ENCODE data around the gene SOCS4. TPM values are rescaled to one million over a fixed set of nuclear protein-coding genes. Genes with fewer than 3 reads are reported as not detected.

The SOCS4 gene
- total RNA-seq, 2 experiments from 2014 or later: 26.7 to 36.5 TPM

DNA sequence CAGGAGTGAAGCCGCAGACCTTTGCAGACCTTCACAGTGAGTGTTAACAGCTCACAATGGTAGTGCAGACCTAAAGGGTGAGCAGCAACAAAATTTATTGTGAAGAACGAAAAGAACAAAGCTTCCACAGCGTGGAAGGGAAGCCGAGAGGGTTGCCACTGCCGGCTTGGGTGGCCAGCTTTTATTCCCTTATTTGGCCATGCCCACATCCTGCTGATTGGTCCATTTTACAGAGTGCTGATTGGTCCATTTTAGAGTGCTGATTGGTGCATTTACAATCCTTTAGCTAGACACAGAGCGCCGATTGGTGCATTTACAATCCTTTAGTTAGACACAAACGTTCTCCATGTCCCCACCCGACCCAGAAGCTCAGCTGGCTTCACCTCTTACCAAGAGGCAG lies 59.9 kb downstream of the SOCS4 start:
- H3K4me1 Mint-ChIP-seq (ENCODE audit: low read depth): peaks cover 15% of the 10 kb centered on the region
- POLR2A ChIA-PET: no interaction called here

DNA sequence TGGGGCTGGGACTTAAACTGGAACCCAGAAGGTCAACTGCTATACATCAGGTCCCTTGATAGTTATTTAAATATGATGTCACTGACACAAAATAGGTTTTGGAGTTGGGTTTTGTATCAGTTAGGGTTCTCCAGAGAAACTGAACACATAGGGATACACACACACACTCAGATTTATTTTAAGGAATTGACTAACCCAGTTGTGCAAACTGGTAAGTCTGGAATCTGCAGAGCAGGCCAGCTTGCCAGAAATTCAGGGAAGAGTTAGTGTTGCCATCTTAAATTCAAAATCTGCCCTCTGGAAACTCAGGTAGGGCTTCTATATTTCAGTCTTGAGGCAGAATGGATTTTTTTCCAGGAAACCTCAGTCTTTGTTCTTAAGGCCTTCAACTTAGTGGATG lies 61.3 kb downstream of the SOCS4 start:
- ATAC-seq (no peak), DNase-seq (no peak)
- Mint-ChIP-seq H3K4me3 (no peak overlapping the region), H3K27ac (no peak overlapping the region), H3K27me3 (ENCODE audit: low read depth) (peaks cover 4% of the 10 kb centered on the region), H3K4me1 (ENCODE audit: low read depth) (peaks cover 27% of the 10 kb centered on the region), H3K36me3 (ENCODE audit: low read depth) (no peaks in the 10 kb centered on the region), H3K9me3 (ENCODE audit: insufficient read depth) (no peaks in the 10 kb centered on the region)
- ChIA-PET CTCF (interaction anchor here (0.9 to 4.9 kb wide), 6 partner anchors 9 to 70 kb away, joined by 3 to 62 read pairs (median 14); partner anchors contain the start of genes LGALS3 and MAPK1IP1L), POLR2A (no interaction called here)

More for the DNA sequence above, 59.9 kb downstream of the SOCS4 start:
- Mint-ChIP-seq H3K27ac (no peak overlapping the region), H3K4me3 (no peak overlapping the region), H3K9me3 (ENCODE audit: insufficient read depth) (no peaks in the 10 kb centered on the region), H3K36me3 (ENCODE audit: low read depth) (no peaks in the 10 kb centered on the region), H3K27me3 (ENCODE audit: low read depth) (peaks cover 9% of the 10 kb centered on the region)
- CTCF ChIA-PET: interaction anchor here (4.6 kb wide), 1 partner anchor 72 kb away, joined by 62 read pairs; no protein-coding TSS in a partner anchor
- DNase-seq (no peak), ATAC-seq (no peak)

DNA sequence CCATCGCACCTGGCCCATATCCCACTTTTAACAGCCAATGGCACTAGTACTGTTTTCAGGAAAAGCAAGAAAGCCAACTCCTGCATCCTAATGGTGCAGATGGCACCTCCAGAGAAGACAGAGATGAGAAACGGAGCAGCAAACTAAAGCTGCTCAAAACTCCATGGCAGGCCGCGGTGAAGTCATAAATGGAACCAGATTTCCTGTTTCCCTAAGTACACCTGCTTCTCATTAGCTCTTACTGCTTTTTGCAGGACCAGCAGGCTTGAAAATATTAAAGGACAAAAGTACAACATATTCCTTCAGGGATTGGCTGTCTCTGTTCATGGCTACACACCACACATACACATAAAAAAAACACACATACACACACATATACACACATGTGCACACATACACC lies 65.3 kb downstream of the SOCS4 start:
- POLR2A ChIA-PET: interaction anchor here (0.7 to 1.7 kb wide), 3 partner anchors 11 to 66 kb away, joined by 3 to 8 read pairs (median 3); no protein-coding TSS in a partner anchor
- CTCF ChIA-PET: interaction anchor here (0.9 to 4.9 kb wide), 9 partner anchors 9 to 71 kb away, joined by 3 to 37 read pairs (median 6); partner anchors contain the start of genes LGALS3 and MAPK1IP1L
- peaks cover 34% of the 10 kb centered on the region for H3K4me1 Mint-ChIP-seq (ENCODE audit: low read depth)

DNA sequence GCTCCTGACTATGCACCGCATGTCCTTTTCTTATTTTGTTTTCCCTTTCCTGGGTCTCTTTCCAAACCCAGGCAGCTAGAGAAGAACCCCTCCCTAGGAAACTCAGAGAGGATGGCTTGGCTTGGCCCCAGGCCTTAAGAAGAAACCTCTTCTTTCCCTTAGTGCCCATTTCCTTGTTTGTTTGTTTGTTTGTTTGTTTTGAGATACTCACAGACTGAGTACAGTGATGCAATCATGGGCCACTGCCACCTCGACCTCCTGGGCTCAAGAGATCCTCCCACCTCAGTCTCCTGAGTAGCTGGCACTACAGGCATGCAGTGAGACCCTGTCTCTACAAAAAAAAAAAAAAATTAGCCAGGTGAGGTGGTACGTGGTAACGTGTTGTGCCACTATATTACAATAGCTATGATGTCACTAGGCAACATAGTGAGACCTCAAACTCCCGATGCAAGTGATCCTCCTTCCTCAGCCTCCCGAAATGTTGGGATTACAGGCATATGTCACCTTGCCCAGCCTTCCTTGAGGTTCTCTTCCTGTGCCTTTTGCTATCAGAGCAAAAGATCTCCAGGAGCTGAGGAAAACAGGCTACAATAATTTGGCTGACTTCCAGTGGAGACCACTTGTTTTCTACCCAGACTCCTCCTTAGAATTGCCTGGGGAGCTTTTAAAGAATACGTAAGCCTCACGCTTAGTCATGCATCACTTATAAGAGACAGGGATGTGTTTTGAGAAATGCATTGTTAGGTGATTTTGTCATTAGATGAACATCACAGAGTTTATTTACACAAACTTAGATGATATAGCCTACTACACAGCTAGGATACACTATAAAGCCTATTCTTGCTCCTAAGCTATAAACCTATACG lies 67.5 kb downstream of the SOCS4 start:
- H3K27ac Mint-ChIP-seq: no peak overlapping the region
- peaks cover 47% of the 10 kb centered on the region for H3K4me1 Mint-ChIP-seq (ENCODE audit: low read depth)
- peaks cover 6% of the 10 kb centered on the region for H3K36me3 Mint-ChIP-seq (ENCODE audit: low read depth)
- ChIA-PET CTCF (interaction anchor here (0.9 to 4.4 kb wide), 7 partner anchors 9 to 66 kb away, joined by 3 to 37 read pairs (median 5); partner anchors contain the start of genes LGALS3 and MAPK1IP1L), POLR2A (interaction anchor here (0.9 to 1.4 kb wide), 2 partner anchors 9 to 36 kb away, joined by 4 read pairs; no protein-coding TSS in a partner anchor)
- no peaks in the 10 kb centered on the region for H3K27me3 Mint-ChIP-seq (ENCODE audit: low read depth)
- no peak overlapping the region for H3K4me3 Mint-ChIP-seq
- no peak for ATAC-seq
- no peak for DNase-seq
- no peaks in the 10 kb centered on the region for H3K9me3 Mint-ChIP-seq (ENCODE audit: insufficient read depth)

More for the DNA sequence above, 65.3 kb downstream of the SOCS4 start:
- Mint-ChIP-seq H3K27ac (peak overlapping the region; percentile 43), H3K36me3 (ENCODE audit: low read depth) (peaks cover 2% of the 10 kb centered on the region), H3K9me3 (ENCODE audit: insufficient read depth) (no peaks in the 10 kb centered on the region), H3K4me3 (no peak overlapping the region), H3K27me3 (ENCODE audit: low read depth) (no peaks in the 10 kb centered on the region)
- ATAC-seq (no peak), DNase-seq (no peak)

DNA sequence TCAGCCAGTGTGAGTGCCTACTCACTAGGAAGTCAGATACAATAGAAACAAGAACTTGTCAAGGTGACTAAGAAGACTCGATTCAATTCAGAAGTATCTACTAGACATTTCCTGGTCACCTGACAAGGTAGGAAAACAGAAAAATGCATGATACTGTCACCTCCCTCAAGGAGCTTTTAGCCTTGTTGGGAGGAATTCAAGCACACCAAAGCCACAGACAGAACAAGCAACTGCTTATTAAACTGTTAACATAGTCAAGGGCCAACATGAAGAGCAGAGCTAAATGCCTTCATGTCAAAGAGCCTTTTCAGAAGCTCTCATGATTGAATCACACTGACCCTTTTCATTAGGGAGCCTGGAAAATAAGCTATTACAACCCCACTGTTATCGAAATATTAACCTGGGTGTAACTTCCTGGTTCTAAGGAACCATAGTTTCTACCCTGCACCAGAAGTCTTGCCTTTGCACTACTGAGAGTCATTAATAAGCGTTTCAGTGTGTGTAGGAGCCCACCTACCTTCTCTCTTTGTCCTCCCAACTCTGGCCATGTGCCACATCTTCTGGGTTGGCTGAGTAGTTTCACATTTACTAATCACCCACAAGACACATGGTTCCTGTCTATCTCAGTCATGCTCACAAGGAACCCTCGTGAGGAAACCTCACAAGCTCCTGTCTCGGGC lies 71.0 kb downstream of the SOCS4 start:
- CTCF ChIA-PET: interaction anchor here (0.6 to 1.5 kb wide), 10 partner anchors 8 to 93 kb away, joined by 3 to 6 read pairs (median 4); partner anchors contain the start of gene MAPK1IP1L
- peak overlapping the region; percentile 42 for H3K4me3 Mint-ChIP-seq
- H3K4me1 Mint-ChIP-seq (ENCODE audit: low read depth): peaks cover 54% of the 10 kb centered on the region
- H3K27ac Mint-ChIP-seq: peak overlapping the region; percentile 88
- POLR2A ChIA-PET: interaction anchor here (0.6 to 1.1 kb wide), 6 partner anchors 20 to 220 kb away, joined by 3 to 5 read pairs (median 3); partner anchors contain the start of genes DLGAP5, LGALS3 and MAPK1IP1L
- H3K27me3 Mint-ChIP-seq (ENCODE audit: low read depth): no peaks in the 10 kb centered on the region
- peak; percentile 75 for ATAC-seq
- peaks cover 6% of the 10 kb centered on the region for H3K36me3 Mint-ChIP-seq (ENCODE audit: low read depth)
- DNase-seq: peak; percentile 73
- no peaks in the 10 kb centered on the region for H3K9me3 Mint-ChIP-seq (ENCODE audit: insufficient read depth)

DNA sequence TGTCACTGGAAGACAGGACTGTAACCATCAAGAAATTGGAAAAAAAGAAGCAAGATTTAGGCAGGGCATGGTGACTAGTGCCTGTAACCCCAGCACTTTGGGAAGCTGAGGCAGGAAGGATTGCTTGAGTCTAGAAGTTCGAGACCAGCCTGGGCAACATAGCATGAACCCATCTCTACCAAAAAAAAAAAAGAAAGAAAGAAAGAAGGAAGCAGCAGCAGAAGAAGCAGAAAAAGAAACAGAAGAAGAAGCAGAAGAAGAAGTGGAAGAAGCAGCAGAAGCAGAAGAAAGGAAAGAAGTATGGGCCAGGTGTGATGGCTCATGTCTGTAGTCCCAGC lies 71.5 kb downstream of the SOCS4 start:
- H3K36me3 Mint-ChIP-seq (ENCODE audit: low read depth): peaks cover 9% of the 10 kb centered on the region
- H3K4me3 Mint-ChIP-seq: peak overlapping the region; percentile 42
- POLR2A ChIA-PET: interaction anchor here (0.6 to 1.1 kb wide), 5 partner anchors 21 to 93 kb away, joined by 3 to 5 read pairs (median 3); partner anchors contain the start of genes DLGAP5, LGALS3 and MAPK1IP1L
- CTCF ChIA-PET: interaction anchor here (0.6 to 1.5 kb wide), 10 partner anchors 9 to 92 kb away, joined by 3 to 6 read pairs (median 4); partner anchors contain the start of gene MAPK1IP1L
- DNase-seq (no peak), ATAC-seq (no peak)
- no peaks in the 10 kb centered on the region for H3K27me3 Mint-ChIP-seq (ENCODE audit: low read depth)
- H3K27ac Mint-ChIP-seq: peak overlapping the region; percentile 88
- H3K4me1 Mint-ChIP-seq (ENCODE audit: low read depth): peaks cover 57% of the 10 kb centered on the region
- H3K9me3 Mint-ChIP-seq (ENCODE audit: insufficient read depth): no peaks in the 10 kb centered on the region

Other genes starting within 250 kb of the SOCS4 start
- 10 to 100 TPM; 51.4 to 52.3 TPM for gene GCH1, start 124.4 kb upstream of the SOCS4 start, total RNA-seq
- gene WDHD1, start 137 bp upstream of the SOCS4 start, total RNA-seq: 10 to 100 TPM; 45.9 to 46.6 TPM
- 100 to 1,000 TPM; 105 to 106 TPM for gene MAPK1IP1L, start 24.4 kb downstream of the SOCS4 start, total RNA-seq
- gene LGALS3, start 102.0 kb downstream of the SOCS4 start, total RNA-seq: 10 to 100 TPM; 31.5 to 34.4 TPM
- gene DLGAP5, start 164.3 kb downstream of the SOCS4 start, total RNA-seq: 100 to 1,000 TPM; 110 to 112 TPM
- gene FBXO34, start 244.2 kb downstream of the SOCS4 start, total RNA-seq: 10 to 100 TPM; 17.4 to 18.3 TPM

All from activated CD8-positive, alpha-beta T cell treated with anti-CD3 and anti-CD28 coated beads, Interleukin-2, amount 10 ng/mL, durations not matched to agents 7 days and 5 days (primary cell).